ENCODE data around the gene GPR153. TPM values are rescaled to one million over a fixed set of nuclear protein-coding genes. Genes with fewer than 3 reads are reported as not detected.
A peak's percentile ranks its signal among the peaks of the same experiment; 100 is the strongest.

The GPR153 gene
- polyA plus RNA-seq, 3 donors: 0.04 to 0.69 TPM; not detected in 1

- TF ChIP-seq CTCF (IDR thresholded peaks at IDR 0.05): no peak
- 6% methylated on average over 22 of the region's 33 CpGs for WGBS (ENCODE audit: insufficient coverage)
- no peak overlapping the region for H3K27ac Mint-ChIP-seq
- Histone ChIP-seq H3K27me3 (ENCODE audit: control insufficient read depth in 2 of 2, insufficient read depth in 2 of 2, low read length in 2 of 2) (peaks cover 34 to 71% of the 10 kb centered on the region in 2 donors), H2AFZ (ENCODE audit: insufficient read depth, low read depth, low read length, poor library complexity, severe bottlenecking) (no peak overlapping the region), H4K20me1 (ENCODE audit: insufficient read depth, low read length) (peaks cover 6% of the 10 kb centered on the region), H3K4me1 (ENCODE audit: control insufficient read depth in 1 of 2, insufficient read depth in 2 of 2, low read length in 2 of 2) (peaks cover 1 to 16% of the 10 kb centered on the region in 2 donors), H3K79me2 (ENCODE audit: insufficient read depth, low read length) (no peaks in the 10 kb centered on the region), H3K36me3 (replicated peaks in 1 of 2; ENCODE audit: control insufficient read depth in 1 of 2, insufficient read depth in 2 of 2, low read length in 2 of 2) (no peaks in the 10 kb centered on the region), H3K9me3 (replicated peaks in 1 of 2; ENCODE audit: control insufficient read depth in 1 of 2, insufficient read depth in 1 of 2, low read length in 2 of 2) (peaks cover 0 to 20% of the 10 kb centered on the region in 2 donors), H3K4me2 (replicated peaks; ENCODE audit: extremely low read depth, low read length, poor library complexity, severe bottlenecking) (no peak overlapping the region), H3K27ac (ENCODE audit: low read depth in 1 of 2, low read length in 2 of 2) (no peak overlapping the region), H3K4me3 (replicated peaks in 1 of 3; ENCODE audit: low read depth in 2 of 3, low read length in 3 of 3) (no peak overlapping the region), H3K9ac (ENCODE audit: insufficient read depth, low read length, poor library complexity, severe bottlenecking) (no peak overlapping the region)
- H3K4me1 Mint-ChIP-seq: peaks cover 7% of the 10 kb centered on the region
- peak overlapping the region in 1 of 2 donors; percentile 79 for H3K4me3 Mint-ChIP-seq
- H3K9me3 Mint-ChIP-seq: peaks cover 0 to 24% (median 5%) of the 10 kb centered on the region in 7 donors
- no peak for DNase-seq
- intact Hi-C loops (cut with micrococcal nuclease): loop anchor here (5.0 to 10.0 kb wide), 3 partner anchors 136 to 186 kb away; partner anchors contain the start of gene ACOT7 (in 1 of the 2)
- peaks cover 72 to 85% (median 82%) of the 10 kb centered on the region in 3 donors for H3K27me3 Mint-ChIP-seq (ENCODE audit: low read depth in 3 of 3)
- peaks cover 0 to 5% of the 10 kb centered on the region in 2 donors for H3K36me3 Mint-ChIP-seq
These were observed 19.6 kb downstream of the GPR153 start for GRCh38 chr1:6241107-6241886.

GRCh38 chr1:6239950-6240768, 20.7 kb downstream of the GPR153 start:
- Histone ChIP-seq H4K20me1 (ENCODE audit: insufficient read depth, low read length) (no peaks in the 10 kb centered on the region), H3K27ac (ENCODE audit: low read depth in 1 of 2, low read length in 2 of 2) (no peak overlapping the region), H3K27me3 (ENCODE audit: control insufficient read depth in 2 of 2, insufficient read depth in 2 of 2, low read length in 2 of 2) (peaks cover 34 to 61% of the 10 kb centered on the region in 2 donors), H3K36me3 (replicated peaks in 1 of 2; ENCODE audit: control insufficient read depth in 1 of 2, insufficient read depth in 2 of 2, low read length in 2 of 2) (no peaks in the 10 kb centered on the region), H3K4me3 (replicated peaks in 1 of 3; ENCODE audit: low read depth in 2 of 3, low read length in 3 of 3) (no peak overlapping the region), H3K79me2 (ENCODE audit: insufficient read depth, low read length) (peaks cover 3% of the 10 kb centered on the region), H3K4me1 (ENCODE audit: control insufficient read depth in 1 of 2, insufficient read depth in 2 of 2, low read length in 2 of 2) (peaks cover 7 to 9% of the 10 kb centered on the region in 2 donors), H3K9me3 (replicated peaks in 1 of 2; ENCODE audit: control insufficient read depth in 1 of 2, insufficient read depth in 1 of 2, low read length in 2 of 2) (peaks cover 0 to 15% of the 10 kb centered on the region in 2 donors), H2AFZ (ENCODE audit: insufficient read depth, low read depth, low read length, poor library complexity, severe bottlenecking) (no peak overlapping the region), H3K9ac (ENCODE audit: insufficient read depth, low read length, poor library complexity, severe bottlenecking) (no peak overlapping the region), H3K4me2 (replicated peaks; ENCODE audit: extremely low read depth, low read length, poor library complexity, severe bottlenecking) (no peak overlapping the region)
- Mint-ChIP-seq H3K27ac (no peak overlapping the region), H3K27me3 (ENCODE audit: low read depth in 3 of 3) (peaks cover 67 to 75% (median 73%) of the 10 kb centered on the region in 3 donors), H3K36me3 (peaks cover 0 to 5% of the 10 kb centered on the region in 2 donors), H3K9me3 (peaks cover 0 to 24% (median 5%) of the 10 kb centered on the region in 7 donors), H3K4me3 (peak overlapping the region in 1 of 2 donors; percentile 74), H3K4me1 (peaks cover 11% of the 10 kb centered on the region)
- intact Hi-C loops (cut with micrococcal nuclease): loop anchor here (5.0 to 10.0 kb wide), 3 partner anchors 135 to 185 kb away; partner anchors contain the start of gene ACOT7 (in 1 of the 2)
- no peak for TF ChIP-seq CTCF (IDR thresholded peaks at IDR 0.05)
- WGBS (ENCODE audit: insufficient coverage): 52% methylated on average over 7 of the region's 17 CpGs
- no peak for DNase-seq

All from CD14-positive monocyte (primary cell).